HG03108 (cell line): ENCODE measurements around the gene ITIH3.

ENCODE experiments used
- ATAC-seq: cut with Tn5 transposase; IDR thresholded peaks from one replicate; pipeline ENCODE4 v1.9.1; 2021; ENCODE audit warnings: moderate library complexity; ENCODE audit not compliant: unreplicated experiment

ITIH3 gene

DNA sequence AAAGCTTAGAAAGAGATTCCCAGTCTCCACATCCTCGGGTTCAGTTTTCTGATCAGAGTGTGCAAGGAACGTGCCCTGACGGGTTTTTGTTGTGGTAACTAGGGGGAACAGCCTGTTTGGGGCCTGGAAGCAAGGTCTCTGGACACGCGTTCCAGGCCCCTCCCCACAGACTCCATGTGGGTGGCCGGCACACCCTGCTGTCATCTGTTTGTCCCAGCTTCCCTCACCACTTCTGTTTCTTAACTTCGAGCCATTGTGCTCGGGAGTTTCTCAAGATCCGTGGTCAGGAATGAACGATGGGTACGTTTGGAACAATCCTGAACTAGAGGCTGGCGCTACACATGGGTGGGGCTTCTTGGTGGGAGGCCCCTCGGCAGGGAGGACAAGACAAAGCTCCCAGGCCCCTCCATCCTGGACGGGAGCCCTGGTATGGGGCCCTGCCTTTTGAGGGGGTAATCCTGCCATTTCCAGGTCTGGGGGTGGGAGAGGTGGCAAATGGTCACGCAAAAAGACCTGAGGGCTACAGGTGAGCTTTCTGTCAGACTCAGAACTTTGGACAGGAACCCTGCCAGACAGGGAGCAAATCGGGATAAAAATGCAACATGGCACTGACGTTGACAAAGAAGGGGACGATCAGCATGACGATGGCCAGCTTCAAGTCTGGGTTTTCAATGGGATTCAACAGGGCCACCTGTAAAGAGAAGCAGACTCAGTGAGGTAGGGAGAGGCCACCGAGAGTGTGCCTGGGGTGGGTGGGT lies 48.7 kb downstream of the ITIH3 start:
- ATAC-seq, result no peak

DNA sequence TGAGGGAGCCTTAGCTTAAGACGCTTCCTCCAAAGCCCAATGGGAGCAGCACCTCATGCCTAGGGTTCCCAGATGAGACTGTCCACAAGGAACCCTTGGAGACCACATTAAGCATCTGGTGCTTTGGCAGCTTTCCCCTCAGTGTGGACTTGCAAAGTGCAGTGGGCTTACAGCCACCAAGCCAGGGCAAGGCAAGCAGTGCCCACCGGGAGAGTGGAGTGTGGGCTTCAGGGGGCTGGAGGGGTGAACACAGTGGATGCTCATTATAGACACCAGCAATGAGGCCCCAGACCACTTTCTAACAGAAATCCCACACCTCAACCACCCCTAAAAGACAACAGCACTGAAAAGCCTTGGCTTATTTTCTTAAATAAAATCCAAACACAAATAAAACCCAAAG lies 49.3 kb downstream of the ITIH3 start:
- ATAC-seq, result no peak

DNA sequence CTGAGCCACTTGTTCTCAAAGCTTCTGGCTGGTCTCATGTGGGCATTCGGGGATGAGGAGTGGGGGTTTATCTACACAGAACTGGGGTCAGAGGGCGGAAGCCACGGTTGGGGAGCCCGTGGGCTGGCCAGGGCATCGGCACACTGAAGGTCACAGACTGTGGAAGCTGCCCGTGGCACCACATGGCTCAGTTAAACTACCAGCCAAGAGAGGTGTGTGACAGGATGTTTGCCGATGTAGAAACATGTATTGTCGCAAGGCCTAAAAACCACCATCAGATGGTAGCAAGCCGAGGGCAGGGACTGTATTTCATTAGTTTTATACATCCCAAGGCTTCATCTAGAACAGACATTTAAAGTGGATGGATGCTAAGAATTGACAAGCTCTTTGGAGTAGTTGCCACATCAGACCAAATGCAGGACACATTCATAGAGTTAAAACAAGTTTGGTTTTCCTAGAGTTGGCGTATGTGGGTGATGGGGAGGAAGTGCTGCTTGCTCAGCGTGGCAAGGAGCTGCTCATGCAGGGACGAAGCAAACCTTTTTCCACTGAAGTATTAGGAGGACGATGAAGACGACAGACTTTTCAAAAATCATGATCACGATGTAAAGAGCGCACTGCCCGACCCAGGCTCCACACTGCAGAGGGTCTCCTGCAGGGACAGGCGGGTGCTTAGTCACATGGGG lies 49.8 kb downstream of the ITIH3 start:
- no peak for ATAC-seq

DNA sequence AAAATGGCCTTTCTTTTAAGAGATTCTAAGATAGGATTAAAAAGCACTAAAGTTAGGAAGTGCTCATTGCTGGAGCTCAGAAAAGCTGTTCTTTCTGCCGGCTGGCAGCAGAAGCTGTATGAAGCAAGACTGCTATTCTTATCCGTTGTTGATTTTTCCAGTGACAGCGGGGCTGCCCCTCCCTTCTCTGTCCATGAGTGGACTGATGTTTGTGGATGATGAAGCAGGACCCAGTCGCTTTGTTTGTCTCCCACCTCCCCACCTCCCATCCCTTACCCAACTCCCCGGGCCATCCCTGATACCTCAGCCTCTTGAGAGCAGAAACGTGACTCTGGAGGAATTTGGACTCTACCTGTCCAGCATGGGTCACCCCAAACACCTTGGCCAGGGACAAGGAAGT lies 50.6 kb downstream of the ITIH3 start:
- no peak for ATAC-seq

DNA sequence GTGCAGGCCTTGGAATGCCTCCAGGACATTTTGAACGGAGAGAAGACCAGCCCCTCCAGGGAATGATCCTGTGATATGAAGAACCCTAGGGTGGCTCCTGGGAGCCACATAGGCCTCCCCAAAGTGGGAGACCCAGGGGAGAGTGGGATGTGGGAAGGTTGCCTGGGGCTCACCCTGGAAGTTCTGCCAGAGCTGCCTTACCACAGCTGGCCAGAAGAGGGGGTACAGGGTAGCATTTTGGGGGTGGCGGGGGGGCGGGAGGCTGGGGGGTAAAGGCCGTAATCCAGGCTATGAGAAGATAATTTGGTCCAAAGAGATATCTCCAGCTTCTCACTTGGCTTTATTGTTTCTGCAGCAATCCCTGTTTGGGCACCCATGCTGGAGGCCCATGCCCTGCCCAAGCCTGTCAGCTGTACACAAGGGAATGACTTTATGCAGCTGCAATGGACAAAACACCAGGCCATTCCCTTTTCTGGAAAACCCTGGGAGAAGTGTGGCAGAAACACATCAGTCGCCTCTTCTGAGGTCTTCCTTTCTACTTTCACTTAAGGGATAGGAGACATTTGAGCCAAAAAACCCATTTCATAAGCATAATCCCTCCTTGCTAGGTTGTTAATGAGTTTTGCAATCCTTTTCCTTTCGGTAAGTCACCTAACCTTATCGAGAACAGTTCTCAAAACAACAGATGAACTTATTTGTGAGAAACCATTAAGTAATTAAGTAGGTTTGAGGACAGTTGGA lies 51.3 kb downstream of the ITIH3 start:
- ATAC-seq, result no peak

DNA sequence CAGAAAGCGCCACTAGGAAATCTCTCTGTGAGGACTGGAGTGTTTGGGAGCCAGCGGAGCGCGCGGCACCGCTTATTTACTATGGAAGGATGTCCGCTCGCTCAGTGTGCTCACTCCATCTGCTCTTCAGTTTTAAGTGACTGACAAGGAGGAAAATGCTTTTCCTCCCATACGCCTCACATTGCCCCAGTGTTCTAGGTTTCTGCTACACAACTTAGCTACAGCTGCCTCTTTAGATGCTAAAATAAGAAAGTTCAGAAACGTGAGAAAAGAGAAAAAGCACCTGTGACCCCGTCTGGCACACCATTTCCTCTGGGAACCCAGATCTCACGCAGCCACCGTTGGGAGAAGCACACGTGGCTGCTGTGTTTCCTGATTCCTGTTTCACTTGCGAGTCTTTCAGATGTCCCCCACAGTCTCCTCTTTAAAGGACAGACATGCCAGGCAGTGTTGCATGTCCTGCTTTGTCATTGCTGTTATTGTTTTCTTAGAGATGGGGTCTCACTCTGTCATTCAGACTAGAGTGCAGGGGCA lies 51.9 kb downstream of the ITIH3 start:
- ATAC-seq, result no peak

DNA sequence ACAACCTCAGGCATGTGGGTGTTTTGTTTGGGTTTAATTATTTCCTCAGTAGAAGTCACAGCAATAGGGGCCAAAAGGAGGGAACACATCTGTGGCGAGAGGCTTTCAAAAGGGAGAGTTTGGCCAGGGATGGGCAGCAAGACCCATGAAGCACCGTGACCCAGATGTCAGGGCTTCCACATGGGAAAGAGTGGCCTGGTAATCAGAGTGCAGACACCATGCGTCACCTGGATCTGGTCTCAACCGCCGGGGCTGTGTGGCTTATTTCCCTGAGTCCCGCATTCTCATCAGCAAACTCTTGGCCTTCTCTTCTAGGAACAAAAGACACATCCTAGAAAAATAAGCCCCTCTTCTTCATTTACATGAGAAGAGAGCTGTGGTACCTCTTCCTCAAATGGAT lies 52.6 kb downstream of the ITIH3 start:
- ATAC-seq, result no peak

DNA sequence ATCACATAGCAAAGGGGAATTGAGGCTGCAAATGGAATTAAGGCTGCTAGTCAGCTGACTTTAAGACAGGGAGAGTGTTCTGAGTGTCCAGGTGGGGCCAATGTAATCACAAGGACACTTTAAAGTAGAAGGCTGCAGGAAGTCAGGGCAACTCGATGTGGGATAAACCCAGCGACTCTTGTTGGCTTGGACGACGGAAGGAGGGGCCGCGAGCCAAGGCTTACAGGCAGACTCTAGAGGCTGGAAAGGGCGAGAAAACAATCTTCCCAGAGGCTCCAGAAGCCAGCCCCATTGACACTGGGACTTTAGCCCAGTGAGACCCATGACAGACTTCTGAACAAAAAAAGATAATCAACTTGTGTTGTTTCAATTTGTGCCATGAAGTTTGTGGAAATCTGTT lies 53.1 kb downstream of the ITIH3 start:
- no peak for ATAC-seq

DNA sequence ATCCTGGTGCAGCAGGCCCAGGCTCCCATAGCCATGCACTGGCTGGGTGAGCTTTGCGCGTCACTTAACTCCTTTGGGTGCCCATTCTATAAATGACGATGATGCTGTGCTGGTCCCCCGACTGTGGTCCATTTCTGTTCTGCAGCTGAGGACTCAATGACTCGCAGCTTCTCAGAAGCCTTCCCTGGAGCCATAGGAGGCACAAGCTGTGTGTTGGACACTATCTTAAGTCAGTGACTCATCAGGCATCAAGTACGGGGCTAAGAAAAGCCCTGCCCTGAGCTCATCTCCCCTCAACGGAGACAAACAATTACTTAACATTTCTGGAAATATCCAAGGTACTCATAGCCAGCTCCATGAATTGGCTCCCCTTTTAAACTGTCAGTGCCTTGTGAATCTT lies 54.0 kb downstream of the ITIH3 start:
- no peak for ATAC-seq

DNA sequence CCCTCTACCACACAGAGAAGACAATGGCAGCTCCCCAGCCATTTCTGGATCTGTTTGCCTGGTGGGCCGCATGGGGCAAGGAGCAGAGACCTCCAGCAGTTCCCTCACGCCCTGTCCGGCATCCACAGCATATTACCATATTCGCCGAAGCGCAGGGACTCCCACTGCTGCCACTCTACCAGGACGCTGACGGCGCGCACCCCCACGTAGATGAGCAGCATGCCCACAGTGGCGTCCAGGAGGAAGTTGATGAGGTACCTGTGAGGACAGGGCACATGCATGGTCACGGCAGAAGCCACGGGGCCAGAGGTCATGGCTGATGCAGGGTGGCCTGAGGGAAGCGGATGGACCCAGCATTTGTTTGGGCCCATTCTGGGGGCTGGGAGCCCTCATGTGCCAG lies 55.1 kb downstream of the ITIH3 start:
- no peak for ATAC-seq

DNA sequence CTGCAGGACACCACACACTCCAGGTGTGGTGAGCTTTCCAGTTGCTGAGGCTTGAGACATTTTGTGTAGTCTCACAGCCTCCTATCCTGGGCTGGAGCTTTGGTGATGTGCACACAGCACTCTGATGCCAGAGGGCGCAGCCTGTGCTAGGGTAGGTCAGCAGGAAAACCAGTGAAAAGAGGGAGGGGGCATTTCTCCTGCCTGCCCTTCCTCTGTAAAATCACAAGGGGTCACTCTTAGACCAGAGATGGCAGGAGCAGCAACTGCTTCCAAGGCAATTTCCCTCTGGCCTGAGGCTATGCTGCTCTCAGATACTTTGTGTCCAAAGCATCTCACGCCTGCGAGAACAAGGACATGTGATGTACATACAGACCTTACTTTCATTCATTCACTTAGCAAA lies 56.8 kb downstream of the ITIH3 start:
- no peak for ATAC-seq

DNA sequence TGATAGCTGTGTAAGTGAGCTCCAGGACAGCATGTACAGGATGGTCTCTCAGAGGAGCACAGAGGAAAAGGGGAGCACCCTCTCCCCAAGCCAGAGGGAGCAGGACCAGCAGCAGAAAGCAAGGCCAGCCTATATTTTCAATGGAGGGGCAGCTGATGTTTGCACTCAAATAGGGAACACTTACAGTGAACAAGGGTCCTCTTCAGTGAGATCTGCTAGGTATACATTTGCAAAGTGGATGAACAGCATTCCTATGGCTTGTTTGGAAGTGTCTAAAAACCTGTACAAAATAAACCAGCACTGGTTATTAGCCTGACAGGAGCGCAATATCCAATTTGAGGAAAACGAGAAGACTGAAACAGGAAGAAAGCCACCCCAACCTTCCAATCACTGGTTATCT lies 57.8 kb downstream of the ITIH3 start:
- no peak for ATAC-seq

DNA sequence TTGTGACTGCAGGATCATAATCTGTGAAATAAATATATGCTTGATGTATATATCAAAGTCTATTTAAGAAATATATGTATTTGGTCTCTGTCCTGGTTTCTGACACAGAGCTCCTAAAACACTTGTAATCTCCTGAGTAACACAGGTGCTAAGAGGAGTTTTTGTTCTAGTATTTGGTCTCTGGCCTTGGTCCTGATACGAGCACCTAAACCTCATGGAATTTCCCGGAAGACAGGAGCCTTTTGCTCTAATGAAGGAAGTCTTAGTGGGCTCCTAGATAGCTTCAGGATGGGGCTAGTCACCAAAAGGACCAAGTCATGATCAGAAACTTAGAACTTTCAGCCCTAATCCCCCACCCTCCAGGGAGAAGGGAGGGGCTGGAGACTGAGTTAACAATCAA lies 59.4 kb downstream of the ITIH3 start:
- no peak for ATAC-seq

DNA sequence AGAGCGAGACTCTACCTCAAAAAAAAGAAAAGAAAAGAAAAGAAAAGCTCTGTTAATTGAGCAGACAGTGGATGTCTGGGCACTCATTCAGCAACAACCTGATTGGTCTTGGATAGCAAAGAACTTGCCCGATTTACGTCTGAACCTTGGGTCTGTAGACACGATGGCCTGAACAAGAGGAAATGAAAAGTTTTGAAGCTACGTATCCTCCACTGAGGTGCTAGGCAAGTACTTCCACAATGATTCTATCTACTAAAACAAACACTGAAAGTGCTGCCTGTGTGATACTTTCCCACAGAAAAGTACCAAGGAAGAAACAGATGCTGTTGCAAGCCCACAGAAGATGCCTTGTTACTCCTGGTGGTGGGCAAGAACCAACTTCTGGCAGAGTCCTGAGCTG lies 62.1 kb downstream of the ITIH3 start:
- ATAC-seq, result no peak

DNA sequence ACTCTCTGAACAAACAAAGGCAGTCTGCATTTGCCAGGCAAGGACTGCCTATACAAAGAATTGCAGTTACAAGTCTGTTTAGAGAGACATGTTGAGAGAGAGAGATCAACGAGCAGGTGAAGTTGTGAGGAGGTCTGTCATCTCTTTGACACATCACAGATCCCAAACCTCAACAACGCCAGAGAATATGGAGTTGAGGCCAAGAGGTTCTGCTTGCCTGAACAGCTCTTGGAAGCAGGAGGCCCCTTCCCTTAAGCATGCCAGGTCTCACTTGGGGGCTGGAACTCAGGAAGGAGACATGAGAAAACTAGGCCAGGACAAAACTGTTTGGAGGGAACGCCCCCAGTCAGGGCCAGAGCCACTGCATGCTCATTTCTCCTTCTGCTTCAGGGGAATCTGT lies 62.5 kb downstream of the ITIH3 start:
- no peak for ATAC-seq

DNA sequence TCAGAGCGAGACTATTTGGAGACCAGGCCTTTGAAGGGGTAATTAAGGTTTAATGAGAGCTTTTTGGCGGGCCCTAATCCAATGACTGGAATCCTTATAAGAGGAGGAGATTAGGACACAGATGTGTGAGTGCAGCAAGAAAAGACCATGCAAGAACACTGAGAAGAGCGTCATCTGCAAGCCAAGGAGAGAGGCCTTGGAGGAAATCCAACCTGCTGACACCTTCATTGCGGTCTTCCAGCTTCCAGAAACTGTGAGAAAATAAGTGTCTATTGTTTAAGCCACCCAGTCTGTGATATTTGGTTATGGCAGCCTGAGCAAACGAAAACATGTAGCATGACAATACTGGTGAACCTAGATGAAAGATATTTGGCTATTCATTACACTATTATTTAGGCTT lies 63.3 kb downstream of the ITIH3 start:
- no peak for ATAC-seq
